IMR-90 (cell line): ENCODE data around the gene SCFD1. TPM values are rescaled to one million over a fixed set of nuclear protein-coding genes. Genes with fewer than 3 reads are reported as not detected.

ENCODE experiments used
- ATAC-seq: fragments of 200-7000 bp; cut with Tn5 transposase; 2 replicates; pipeline ENCODE4 v1.9.1; 2020; ENCODE audit warnings: low read depth, mild to moderate bottlenecking, moderate library complexity
- BruUV-seq: library from RNA; stranded (reverse); fragments of 400-500 nt; replicated peaks from 2 replicates; lab custom pipeline; 2021; lab: Mats Ljungman, UMichigan
- CTCF ChIA-PET: fragments of 300-600 bp; formaldehyde crosslinking; extraction: SDS; loops from one replicate; lab custom pipeline; 2021; ENCODE audit warnings: antibody characterized with exemption; lab: Yijun Ruan, JAX
- POLR2A ChIA-PET: fragments of 300-600 bp; sonication (Branson Sonifier 250); formaldehyde crosslinking; loops from one replicate; lab custom pipeline; 2022; ENCODE audit warnings: antibody characterized with exemption; ENCODE audit not compliant: unreplicated experiment; lab: Charles Lee
- DNase-seq: peaks from one replicate; pipeline ENCODE4 v3.0.0; 2013
- H2AFZ ChIP-seq: replicated peaks from 2 replicates; pipeline ENCODE3; 2013; ENCODE audit warnings: low read length, mild to moderate bottlenecking; ENCODE audit not compliant: poor library complexity
- H2AK5ac ChIP-seq: 2 replicates; pipeline ENCODE4 v1.6.1; 2013; ENCODE audit warnings: low read depth, low read length, inconsistent platforms
- H2AK9ac ChIP-seq: replicated peaks from 2 replicates; pipeline ENCODE3; 2013; ENCODE audit warnings: mild to moderate bottlenecking, low read depth, low read length, moderate library complexity; ENCODE audit not compliant: poor library complexity
- H2BK120ac ChIP-seq: 2 replicates; pipeline ENCODE4 v1.6.1; 2013; ENCODE audit warnings: low read depth, low read length, inconsistent platforms
- H2BK15ac ChIP-seq: 3 replicates; pipeline ENCODE4 v1.6.1; 2013; ENCODE audit warnings: low read depth, low read length, inconsistent platforms
- H2BK20ac ChIP-seq: 2 replicates; pipeline ENCODE4 v1.6.1; 2013; ENCODE audit warnings: low read depth, mild to moderate bottlenecking, inconsistent platforms, low read length, moderate library complexity
- H2BK5ac ChIP-seq: 2 replicates; pipeline ENCODE4 v1.6.1; 2013; ENCODE audit warnings: mild to moderate bottlenecking, low read depth, low read length, inconsistent platforms; ENCODE audit not compliant: poor library complexity, severe bottlenecking
- H3K14ac ChIP-seq: replicated peaks from 2 replicates; pipeline ENCODE4 v1.6.1; 2013; ENCODE audit warnings: low read depth, low read length, inconsistent platforms
- H3K18ac ChIP-seq: 2 replicates; pipeline ENCODE4 v1.6.1; 2013; ENCODE audit warnings: low read depth, low read length, control low read depth
- H3K23ac ChIP-seq: 2 replicates; pipeline ENCODE4 v1.6.1; 2013; ENCODE audit warnings: low read depth, low read length, inconsistent platforms
- H3K27ac ChIP-seq: 2 replicates; pipeline ENCODE4 v1.5.1; 2013; ENCODE audit warnings: mild to moderate bottlenecking, control low read depth, low read length; ENCODE audit not compliant: insufficient read depth
- H3K27me3 ChIP-seq: 2 replicates; pipeline ENCODE4 v1.6.1; 2013; ENCODE audit warnings: low read length; ENCODE audit not compliant: control insufficient read depth, insufficient read depth
- H3K36me3 ChIP-seq: 2 replicates; pipeline ENCODE4 v1.6.1; 2013; ENCODE audit warnings: low read length, mixed read lengths; ENCODE audit not compliant: control insufficient read depth, insufficient read depth
- H3K4ac ChIP-seq: 2 replicates; pipeline ENCODE4 v1.6.1; 2013; ENCODE audit warnings: low read depth, low read length, inconsistent platforms
- H3K4me1 ChIP-seq: 2 replicates; pipeline ENCODE4 v1.6.1; 2013; ENCODE audit warnings: low read length, mixed read lengths; ENCODE audit not compliant: control insufficient read depth, insufficient read depth
- H3K4me2 ChIP-seq: 2 replicates; pipeline ENCODE4 v1.6.1; 2013; ENCODE audit warnings: low read depth, mild to moderate bottlenecking, control low read depth, low read length, moderate library complexity
- H3K4me3 ChIP-seq: 2 replicates; pipeline ENCODE4 v1.5.1; 2013; ENCODE audit warnings: low read depth, mild to moderate bottlenecking, control low read depth, low read length, moderate library complexity; ENCODE audit not compliant: insufficient read depth
- H3K56ac ChIP-seq: 2 replicates; pipeline ENCODE4 v1.6.1; 2013; ENCODE audit warnings: low read length, inconsistent platforms; ENCODE audit not compliant: insufficient read depth; ENCODE audit errors: extremely low read depth
- H3K79me1 ChIP-seq, 2 experiments: 2 replicates each; pipeline ENCODE4 v1.6.1; 2013; ENCODE audit warnings: low read length in 2 of 2, inconsistent platforms in 1 of 2, low read depth in 1 of 2
- H3K9ac ChIP-seq: 2 replicates; pipeline ENCODE4 v1.6.1; 2013; ENCODE audit warnings: low read depth, low read length, control low read depth
- H3K9me1 ChIP-seq: 2 replicates; pipeline ENCODE4 v1.6.1; 2013; ENCODE audit warnings: low read length, inconsistent platforms; ENCODE audit not compliant: insufficient read depth
- H3K9me3 ChIP-seq: 2 replicates; pipeline ENCODE4 v1.6.1; 2013; ENCODE audit warnings: low read length; ENCODE audit not compliant: control insufficient read depth, insufficient read depth
- H4K20me1 ChIP-seq: 2 replicates; pipeline ENCODE4 v1.6.1; 2013; ENCODE audit warnings: low read length, inconsistent platforms; ENCODE audit not compliant: insufficient read depth
- H4K5ac ChIP-seq: 2 replicates; pipeline ENCODE4 v1.6.1; 2013; ENCODE audit warnings: mild to moderate bottlenecking, low read depth, low read length, control low read depth
- H4K8ac ChIP-seq, 2 experiments: 2 replicates each; pipeline ENCODE4 v1.6.1; 2013; ENCODE audit warnings: low read depth in 2 of 2, low read length in 2 of 2, control low read depth in 1 of 2, inconsistent platforms in 1 of 2
- H4K91ac ChIP-seq: 2 replicates; pipeline ENCODE4 v1.6.1; 2013; ENCODE audit warnings: low read depth, low read length, inconsistent platforms; ENCODE audit not compliant: insufficient read depth
- CEBPB ChIP-seq: IDR thresholded peaks from 2 replicates; pipeline ENCODE4 v1.6.1; 2012; ENCODE audit warnings: low read depth, low read length, improper control_type of control experiment
- CHD1 ChIP-seq: IDR thresholded peaks from 2 replicates; pipeline ENCODE4 v1.6.1; 2012; ENCODE audit warnings: low read depth, low read length, improper control_type of control experiment
- FOS ChIP-seq: fragments of 150-350 bp; IDR thresholded peaks from 2 replicates; pipeline ENCODE4 v1.6.1; 2016; ENCODE audit warnings: low read depth, low read length
- MAFK ChIP-seq: IDR thresholded peaks from 2 replicates; pipeline ENCODE4 v1.6.1; 2012; ENCODE audit warnings: low read depth, low read length, improper control_type of control experiment
- MAZ ChIP-seq: IDR thresholded peaks from 2 replicates; pipeline ENCODE4 v1.6.1; 2012; ENCODE audit warnings: low read depth, mild to moderate bottlenecking, low read length, improper control_type of control experiment, moderate library complexity, borderline replicate concordance
- MXI1 ChIP-seq: IDR thresholded peaks from 2 replicates; pipeline ENCODE4 v1.6.1; 2012; ENCODE audit warnings: low read depth, mild to moderate bottlenecking, low read length, moderate library complexity, borderline replicate concordance
- NFE2L2 ChIP-seq: fragments of 150-350 bp; IDR thresholded peaks from 2 replicates; pipeline ENCODE4 v1.6.1; 2016; ENCODE audit warnings: low read depth, mild to moderate bottlenecking, low read length
- SMC3 ChIP-seq: fragments of 150-350 bp; IDR thresholded peaks from 2 replicates; pipeline ENCODE4 v1.6.1; 2016; ENCODE audit warnings: low read depth, mild to moderate bottlenecking, antibody characterized with exemption, low read length, moderate library complexity
- WGBS, 2 experiments: methylation state at CpG; one replicate each; pipeline versions ENCODE4 v1.1.5 to v1.1.7; 2013; ENCODE audit warnings: missing lambda C conversion rate in 2 of 2; ENCODE audit not compliant: insufficient read length in 1 of 2; ENCODE audit errors: extremely low coverage in 2 of 2; 5-methylcytosine and 5-hydroxymethylcytosine counted together
- dilution Hi-C: fragments of 300-500 bp; cut with HindIII; formaldehyde crosslinking; loops from one replicate; pipeline ENCODE4 v1.14.3; 2018; ENCODE audit warnings: low sequenced_read_pairs; ENCODE audit not compliant: unreplicated experiment
- in situ Hi-C: fragments of 300-500 bp; cut with MboI; formaldehyde crosslinking; loops from 3 replicates; pipeline ENCODE4 v1.14.3; 2019; ENCODE audit warnings: low sequenced_read_pairs, inconsistent platforms, mixed read lengths
- intact Hi-C: fragments of 100-400 bp; cut with micrococcal nuclease; formaldehyde crosslinking; loops from 2 replicates; pipeline ENCODE4 v1.10.0; 2022
- polyA plus RNA-seq, 3 experiments: library from polyadenylated mRNA; depleted of rRNA; stranded (reverse); fragments of >200 nt; gene quantifications; 2 replicates each; pipeline ENCODE4 v1.2.3, GENCODE V29; 2012; ENCODE audit warnings: low replicate concordance in 1 of 3
- total RNA-seq: library from RNA; depleted of rRNA; stranded (reverse); fragments of >200 nt; gene quantifications from 2 replicates; pipeline ENCODE4 v1.2.3, GENCODE V29; 2012
- TF ChIP-seq, protein P1 (sequence below): fragments of 150-350 bp; IDR thresholded peaks from 2 replicates; pipeline ENCODE4 v1.6.1; 2016; ENCODE audit warnings: low read depth, mild to moderate bottlenecking, low read length, moderate library complexity, borderline replicate concordance

SCFD1 gene
- total and polyA plus RNA-seq, 2 of the 4 experiments (the other 2 are of a cell fraction), result 51.4 to 74.0 TPM

DNA sequence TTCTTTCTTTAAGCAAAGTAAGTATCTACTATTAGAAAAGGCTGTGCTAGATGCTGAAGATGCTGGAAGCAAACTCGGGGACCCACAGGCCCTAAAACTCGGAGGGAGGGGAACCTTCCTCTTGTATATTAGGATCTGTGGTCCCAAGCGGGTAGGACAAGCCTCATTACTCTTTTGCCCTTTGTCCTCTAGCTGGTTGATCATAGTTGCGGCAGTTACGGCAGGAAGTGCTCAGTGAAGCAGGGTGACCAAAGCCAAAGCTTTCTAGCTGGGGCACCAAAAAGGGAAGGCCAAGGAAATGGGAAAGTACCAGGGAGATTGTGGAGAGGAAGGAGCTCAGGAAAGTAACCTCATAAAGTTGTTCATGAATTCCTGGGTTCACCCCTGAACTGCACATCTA, 76.3 kb downstream of the SCFD1 start:
- H2BK20ac ChIP-seq, result no peak overlapping the region
- H3K27me3 ChIP-seq, result no peaks in the 10 kb centered on the region
- no peak overlapping the region for H3K4me2 ChIP-seq
- no peak overlapping the region for H2AK9ac ChIP-seq
- WGBS, 2 experiments, result 100% methylated on average over 2 of the region's 5 CpGs; no CpG with 5 or more reads in 1 of the 2 experiments
- no peak for TF ChIP-seq SMC3
- TF ChIP-seq CHD1, result no peak
- no peak for TF ChIP-seq CEBPB
- no peak for TF ChIP-seq MAZ
- TF ChIP-seq MAFK, result no peak
- no peak for TF ChIP-seq MXI1
- TF ChIP-seq, protein P1, sequence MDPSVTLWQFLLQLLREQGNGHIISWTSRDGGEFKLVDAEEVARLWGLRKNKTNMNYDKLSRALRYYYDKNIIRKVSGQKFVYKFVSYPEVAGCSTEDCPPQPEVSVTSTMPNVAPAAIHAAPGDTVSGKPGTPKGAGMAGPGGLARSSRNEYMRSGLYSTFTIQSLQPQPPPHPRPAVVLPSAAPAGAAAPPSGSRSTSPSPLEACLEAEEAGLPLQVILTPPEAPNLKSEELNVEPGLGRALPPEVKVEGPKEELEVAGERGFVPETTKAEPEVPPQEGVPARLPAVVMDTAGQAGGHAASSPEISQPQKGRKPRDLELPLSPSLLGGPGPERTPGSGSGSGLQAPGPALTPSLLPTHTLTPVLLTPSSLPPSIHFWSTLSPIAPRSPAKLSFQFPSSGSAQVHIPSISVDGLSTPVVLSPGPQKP, result no peak
- no peak for TF ChIP-seq FOS
- no peak for TF ChIP-seq NFE2L2
- no peak for DNase-seq
- H2AFZ ChIP-seq, result no peak overlapping the region
- no peak for ATAC-seq
- H4K5ac ChIP-seq, result no peak overlapping the region
- H2BK120ac ChIP-seq, result no peak overlapping the region
- H3K27ac ChIP-seq, result no peak overlapping the region
- H3K9me1 ChIP-seq, result peaks cover 3% of the 10 kb centered on the region
- no peak overlapping the region for H4K91ac ChIP-seq
- H3K36me3 ChIP-seq, result peaks cover 17% of the 10 kb centered on the region
- no TSS peak for BruUV-seq
- H3K9ac ChIP-seq, result no peak overlapping the region
- H3K4me1 ChIP-seq, result no peaks in the 10 kb centered on the region
- POLR2A ChIA-PET, result no interaction called here
- no peak overlapping the region for H3K56ac ChIP-seq
- intact Hi-C loops (no loop called here), in situ Hi-C loops (no loop called here), dilution Hi-C loops (no loop called here)
- CTCF ChIA-PET, result interaction anchor here (0.6 kb wide), 1 partner anchor 172 kb away, joined by 3 read pairs; no protein-coding TSS in a partner anchor
- no peak overlapping the region for H3K18ac ChIP-seq
- no peak overlapping the region for H4K8ac ChIP-seq
- H3K79me1 ChIP-seq, result peaks cover 0 to 11% of the 10 kb centered on the region in 2 experiments; a peak in 1 of 4 replicates
- no peak overlapping the region for H3K14ac ChIP-seq
- H3K23ac ChIP-seq, result no peak overlapping the region
- no peak overlapping the region for H2BK15ac ChIP-seq
- no peak overlapping the region for H2BK5ac ChIP-seq
- H2AK5ac ChIP-seq, result no peak overlapping the region
- no peak overlapping the region for H3K4ac ChIP-seq
- H4K20me1 ChIP-seq, result no peaks in the 10 kb centered on the region
- no peak overlapping the region for H3K4me3 ChIP-seq
- no peaks in the 10 kb centered on the region for H3K9me3 ChIP-seq
